Body of pancreas (tissue), 4 donors: ENCODE measurements around the gene MIEF1.

Experiments
- CTCF ChIP-seq, 7 experiments: fragments of 450-650 bp in 4 of 7; fragments of 200-600 bp in 3 of 7; sonication (generic) in 3 of 7; IDR thresholded peaks; one replicate each; pipeline ENCODE4 v1.5.1; 2016 to 2019; ENCODE audit warnings: antibody characterized with exemption in 7 of 7
- POLR2A ChIP-seq, 3 donors: fragments of 450-650 bp; IDR thresholded peaks; one replicate each; pipeline ENCODE4 v1.6.1; 2016; ENCODE audit warnings: antibody characterized with exemption in 3 of 3, mild to moderate bottlenecking in 2 of 3

GRCh38 chr22:39463931-39464390, 38.1 kb upstream of the MIEF1 start:
- TF ChIP-seq POLR2A (IDR thresholded peaks at IDR 0.05) = no peak
- no peak for TF ChIP-seq CTCF (IDR thresholded peaks at IDR 0.05)
